H9 (cell line): ENCODE data around the gene ENTPD1. TPM values are rescaled to one million over a fixed set of nuclear protein-coding genes. Genes with fewer than 3 reads are reported as not detected.

ENCODE experiments used
- DNase-seq: peaks from one replicate; pipeline ENCODE4 v3.0.0-alpha.2; 2017
- H2AFZ ChIP-seq: one replicate; pipeline ENCODE4 v1.6.1; 2013; ENCODE audit warnings: mild to moderate bottlenecking, low read length, control low read depth, moderate library complexity
- H2AK5ac ChIP-seq: 2 replicates; pipeline ENCODE4 v1.6.1; 2013; ENCODE audit warnings: low read length, control low read depth, mixed read lengths; ENCODE audit not compliant: insufficient read length
- H2BK120ac ChIP-seq: one replicate; pipeline ENCODE4 v1.6.1; 2013; ENCODE audit warnings: low read depth, mild to moderate bottlenecking, low read length, control low read depth, inconsistent platforms; ENCODE audit not compliant: poor library complexity, severe bottlenecking
- H2BK12ac ChIP-seq: 2 replicates; pipeline ENCODE4 v1.6.1; 2013; ENCODE audit warnings: low read length, control low read depth, mixed read lengths, low read depth; ENCODE audit not compliant: insufficient read length
- H2BK15ac ChIP-seq: 2 replicates; pipeline ENCODE4 v1.6.1; 2013; ENCODE audit warnings: low read depth, low read length, control low read depth
- H2BK20ac ChIP-seq: one replicate; pipeline ENCODE4 v1.6.1; 2013; ENCODE audit warnings: low read depth, mild to moderate bottlenecking, low read length, control low read depth, inconsistent platforms; ENCODE audit not compliant: poor library complexity, severe bottlenecking
- H2BK5ac ChIP-seq: 2 replicates; pipeline ENCODE4 v1.6.1; 2013; ENCODE audit warnings: low read length, control low read depth, mixed read lengths; ENCODE audit not compliant: insufficient read length
- H3K14ac ChIP-seq: 2 replicates; pipeline ENCODE4 v1.6.1; 2013; ENCODE audit warnings: low read length, control low read depth; ENCODE audit not compliant: insufficient read depth
- H3K18ac ChIP-seq: 2 replicates; pipeline ENCODE4 v1.6.1; 2013; ENCODE audit warnings: low read depth, mild to moderate bottlenecking, mixed read lengths, low read length, control low read depth; ENCODE audit not compliant: insufficient read length
- H3K23ac ChIP-seq: 2 replicates; pipeline ENCODE4 v1.6.1; 2013; ENCODE audit warnings: low read length, control low read depth, mixed read lengths, low read depth; ENCODE audit not compliant: insufficient read length
- H3K23me2 ChIP-seq: 2 replicates; pipeline ENCODE4 v1.6.1; 2013; ENCODE audit warnings: low read depth, mild to moderate bottlenecking, mixed read lengths, low read length, control low read depth; ENCODE audit not compliant: insufficient read length, poor library complexity, severe bottlenecking
- H3K27ac ChIP-seq: 2 replicates; pipeline ENCODE4 v1.5.1; 2013; ENCODE audit warnings: low read length, control low read depth, mixed read lengths, low read depth; ENCODE audit not compliant: insufficient read length
- H3K27me3 ChIP-seq: 2 replicates; pipeline ENCODE4 v1.6.1; 2013; ENCODE audit warnings: low read length, control low read depth, inconsistent platforms; ENCODE audit not compliant: insufficient read depth
- H3K4ac ChIP-seq: 2 replicates; pipeline ENCODE4 v1.6.1; 2013; ENCODE audit warnings: low read depth, mild to moderate bottlenecking, control low read depth, inconsistent platforms, low read length, moderate library complexity
- H3K4me1 ChIP-seq: 2 replicates; pipeline ENCODE4 v1.6.1; 2013; ENCODE audit warnings: low read length, control low read depth, inconsistent platforms; ENCODE audit not compliant: insufficient read depth
- H3K4me2 ChIP-seq: 2 replicates; pipeline ENCODE4 v1.6.1; 2013; ENCODE audit warnings: low read length, control low read depth, mixed read lengths; ENCODE audit not compliant: insufficient read length, insufficient read depth
- H3K56ac ChIP-seq: 2 replicates; pipeline ENCODE4 v1.6.1; 2013; ENCODE audit warnings: low read depth, mild to moderate bottlenecking, mixed read lengths, low read length, control low read depth; ENCODE audit not compliant: insufficient read length
- H3K79me1 ChIP-seq: 2 replicates; pipeline ENCODE4 v1.6.1; 2013; ENCODE audit warnings: low read depth, mild to moderate bottlenecking, moderate library complexity, low read length, control low read depth, inconsistent platforms; ENCODE audit not compliant: insufficient read depth, poor library complexity, severe bottlenecking
- H3K79me2 ChIP-seq: 2 replicates; pipeline ENCODE4 v1.6.1; 2013; ENCODE audit warnings: low read length, control low read depth, inconsistent platforms; ENCODE audit not compliant: insufficient read depth
- H3K9ac ChIP-seq: 2 replicates; pipeline ENCODE4 v1.6.1; 2013; ENCODE audit warnings: low read length, control low read depth, mixed read lengths; ENCODE audit not compliant: insufficient read length; ENCODE audit errors: extremely low read depth
- H3K9me3 ChIP-seq: one replicate; pipeline ENCODE4 v1.6.1; 2013; ENCODE audit warnings: low read depth, low read length, inconsistent platforms; ENCODE audit not compliant: control insufficient read depth
- H3T11ph ChIP-seq: one replicate; pipeline ENCODE4 v1.6.1; 2013; ENCODE audit warnings: mild to moderate bottlenecking, low read length, control low read depth, inconsistent platforms
- H4K20me1 ChIP-seq: one replicate; pipeline ENCODE4 v1.6.1; 2013; ENCODE audit not compliant: control insufficient read depth, insufficient read length, insufficient read depth
- H4K5ac ChIP-seq: 2 replicates; pipeline ENCODE4 v1.6.1; 2013; ENCODE audit warnings: low read depth, mild to moderate bottlenecking, mixed read lengths, low read length, control low read depth; ENCODE audit not compliant: insufficient read length
- H4K8ac ChIP-seq: replicated peaks from 2 replicates; pipeline ENCODE4 v1.6.1; 2013; ENCODE audit warnings: low read length, control low read depth, mixed read lengths, low read depth; ENCODE audit not compliant: insufficient read length
- H4K91ac ChIP-seq: 2 replicates; pipeline ENCODE4 v1.6.1; 2013; ENCODE audit warnings: low read depth, mild to moderate bottlenecking, moderate library complexity, mixed read lengths, low read length, control low read depth; ENCODE audit not compliant: insufficient read length
- H3K27ac Mint-ChIP-seq, 3 experiments: 2 replicates in 2 of 3; 3 replicates in 1 of 3; pipeline ENCODE4 v1.8.0; 2020 to 2021; ENCODE audit warnings: mixed read lengths in 3 of 3, mild to moderate bottlenecking in 1 of 3, moderate library complexity in 1 of 3
- H3K27me3 Mint-ChIP-seq: 2 replicates; pipeline ENCODE4 v1.8.0; 2021; ENCODE audit warnings: low read depth, mild to moderate bottlenecking, moderate library complexity, mixed read lengths
- H3K36me3 Mint-ChIP-seq, 3 experiments: 2 replicates in 2 of 3; 3 replicates in 1 of 3; pipeline ENCODE4 v1.8.0; 2020 to 2021; ENCODE audit warnings: low read depth in 3 of 3, mixed read lengths in 3 of 3; ENCODE audit not compliant: insufficient read depth in 1 of 3
- H3K4me1 Mint-ChIP-seq, 2 experiments: 2 replicates each; pipeline ENCODE4 v1.8.0; 2020; ENCODE audit warnings: mixed read lengths in 2 of 2
- H3K4me3 Mint-ChIP-seq, 2 experiments: 2 replicates in 1 of 2; 3 replicates in 1 of 2; pipeline ENCODE4 v1.8.0; 2020 to 2021; ENCODE audit warnings: mild to moderate bottlenecking in 2 of 2, mixed read lengths in 2 of 2, moderate library complexity in 1 of 2
- H3K9me3 Mint-ChIP-seq, 2 experiments: 2 replicates in 1 of 2; 3 replicates in 1 of 2; pipeline ENCODE4 v1.8.0; 2020; ENCODE audit warnings: mild to moderate bottlenecking in 2 of 2, mixed read lengths in 2 of 2, moderate library complexity in 1 of 2
- WGBS: extraction: QIAGEN DNeasy Blood & Tissue Kit; methylation state at CpG from one replicate; pipeline ENCODE4 v1.1.7; 2013; ENCODE audit warnings: missing lambda C conversion rate, low lambda C conversion rate, mixed read lengths; ENCODE audit not compliant: insufficient read length; ENCODE audit errors: extremely low coverage; 5-methylcytosine and 5-hydroxymethylcytosine counted together
- total RNA-seq: library from RNA; stranded (reverse); gene quantifications from 2 replicates; pipeline ENCODE4 v1.2.1, GENCODE V29; 2021
- TF ChIP-seq, protein P1 (sequence below): fragments of 200-600 bp; sonication (generic); conservative IDR thresholded peaks from 3 replicates; pipeline ENCODE4 v1.8.0; 2021; ENCODE audit warnings: antibody characterized with exemption, mild to moderate bottlenecking

The ENTPD1 gene
- total RNA-seq, 1 experiment from 2014 or later, result 1.9 TPM

GRCh38 chr10:95873139-95873538 lies 117.2 kb downstream of the ENTPD1 start:
- TF ChIP-seq, protein P1, sequence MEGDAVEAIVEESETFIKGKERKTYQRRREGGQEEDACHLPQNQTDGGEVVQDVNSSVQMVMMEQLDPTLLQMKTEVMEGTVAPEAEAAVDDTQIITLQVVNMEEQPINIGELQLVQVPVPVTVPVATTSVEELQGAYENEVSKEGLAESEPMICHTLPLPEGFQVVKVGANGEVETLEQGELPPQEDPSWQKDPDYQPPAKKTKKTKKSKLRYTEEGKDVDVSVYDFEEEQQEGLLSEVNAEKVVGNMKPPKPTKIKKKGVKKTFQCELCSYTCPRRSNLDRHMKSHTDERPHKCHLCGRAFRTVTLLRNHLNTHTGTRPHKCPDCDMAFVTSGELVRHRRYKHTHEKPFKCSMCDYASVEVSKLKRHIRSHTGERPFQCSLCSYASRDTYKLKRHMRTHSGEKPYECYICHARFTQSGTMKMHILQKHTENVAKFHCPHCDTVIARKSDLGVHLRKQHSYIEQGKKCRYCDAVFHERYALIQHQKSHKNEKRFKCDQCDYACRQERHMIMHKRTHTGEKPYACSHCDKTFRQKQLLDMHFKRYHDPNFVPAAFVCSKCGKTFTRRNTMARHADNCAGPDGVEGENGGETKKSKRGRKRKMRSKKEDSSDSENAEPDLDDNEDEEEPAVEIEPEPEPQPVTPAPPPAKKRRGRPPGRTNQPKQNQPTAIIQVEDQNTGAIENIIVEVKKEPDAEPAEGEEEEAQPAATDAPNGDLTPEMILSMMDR, result no peak
- no peak overlapping the region for H3K23ac ChIP-seq
- no peak overlapping the region for H2AFZ ChIP-seq
- no peak overlapping the region for H2BK5ac ChIP-seq
- no peak overlapping the region for H3K9ac ChIP-seq
- Mint-ChIP-seq H3K27me3 (no peaks in the 10 kb centered on the region), H3K4me3 (no peak overlapping the region), H3K9me3 (peaks cover 22% of the 10 kb centered on the region in 2 experiments), H3K4me1 (peaks cover 11% of the 10 kb centered on the region in 2 experiments), H3K36me3 (peaks cover 42 to 46% (median 44%) of the 10 kb centered on the region in 3 experiments), H3K27ac (no peak overlapping the region)
- no peak overlapping the region for H2BK20ac ChIP-seq
- no peak overlapping the region for H3K27ac ChIP-seq
- H3K27me3 ChIP-seq, result no peaks in the 10 kb centered on the region
- no peak overlapping the region for H4K5ac ChIP-seq
- no peaks in the 10 kb centered on the region for H3K9me3 ChIP-seq
- H3K4me1 ChIP-seq, result no peaks in the 10 kb centered on the region
- H2BK15ac ChIP-seq, result no peak overlapping the region
- no peak overlapping the region for H3T11ph ChIP-seq
- DNase-seq, result no peak
- no peaks in the 10 kb centered on the region for H4K20me1 ChIP-seq
- no peak overlapping the region for H3K56ac ChIP-seq
- no peak overlapping the region for H3K14ac ChIP-seq
- H4K91ac ChIP-seq, result no peak overlapping the region
- no CpG with 5 or more reads among the region's 2 CpGs for WGBS
- no peak overlapping the region for H4K8ac ChIP-seq
- no peaks in the 10 kb centered on the region for H3K79me2 ChIP-seq
- no peak overlapping the region for H2BK12ac ChIP-seq
- H3K4me2 ChIP-seq, result no peak overlapping the region
- H3K4ac ChIP-seq, result no peak overlapping the region
- H2BK120ac ChIP-seq, result no peak overlapping the region
- no peaks in the 10 kb centered on the region for H3K79me1 ChIP-seq
- H3K23me2 ChIP-seq, result no peaks in the 10 kb centered on the region
- no peak overlapping the region for H3K18ac ChIP-seq
- H2AK5ac ChIP-seq, result no peak overlapping the region
